NOMO-1 (cell line): ENCODE results near the gene RGS3.
"Not testable (repeated sequence)": the region's sequence is repeated elsewhere in the genome, so short reads cannot be mapped to it uniquely, and the experiment has no call there.

Experiments
- DNase-seq, 2 experiments: peaks; one replicate each; lab custom pipeline; 2025; ENCODE audit not compliant: unreplicated experiment in 2 of 2; lab: John Stamatoyannopoulos, UW

Gene RGS3

GRCh38 chr9:113543296-113543981, 79.9 kb downstream of the RGS3 start:
- no peak for DNase-seq

DNA sequence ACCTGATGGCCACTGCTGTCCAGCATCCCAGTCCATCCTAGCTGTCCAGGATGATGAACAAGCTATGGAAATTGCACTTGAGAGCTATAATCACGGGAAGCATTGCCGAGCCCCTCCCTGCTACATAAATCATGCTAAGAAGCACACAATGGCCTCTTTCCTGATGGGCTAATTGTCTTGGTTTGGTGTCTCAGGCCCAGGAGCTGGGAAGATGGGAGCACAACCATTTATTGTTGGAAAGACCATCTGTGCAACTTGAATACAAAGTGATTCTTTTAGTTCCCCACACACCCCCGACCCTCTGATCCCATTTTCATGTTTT, 80.4 kb downstream of the RGS3 start:
- DNase-seq, result no peak

GRCh38 chr9:113545068-113545467, 81.5 kb downstream of the RGS3 start:
- no peak for DNase-seq

- DNase-seq, result no peak
Measured at GRCh38 chr9:113546566-113546965, 83.0 kb downstream of the RGS3 start.

GRCh38 chr9:113547501-113547900, 84.0 kb downstream of the RGS3 start:
- DNase-seq, result no peak

DNA sequence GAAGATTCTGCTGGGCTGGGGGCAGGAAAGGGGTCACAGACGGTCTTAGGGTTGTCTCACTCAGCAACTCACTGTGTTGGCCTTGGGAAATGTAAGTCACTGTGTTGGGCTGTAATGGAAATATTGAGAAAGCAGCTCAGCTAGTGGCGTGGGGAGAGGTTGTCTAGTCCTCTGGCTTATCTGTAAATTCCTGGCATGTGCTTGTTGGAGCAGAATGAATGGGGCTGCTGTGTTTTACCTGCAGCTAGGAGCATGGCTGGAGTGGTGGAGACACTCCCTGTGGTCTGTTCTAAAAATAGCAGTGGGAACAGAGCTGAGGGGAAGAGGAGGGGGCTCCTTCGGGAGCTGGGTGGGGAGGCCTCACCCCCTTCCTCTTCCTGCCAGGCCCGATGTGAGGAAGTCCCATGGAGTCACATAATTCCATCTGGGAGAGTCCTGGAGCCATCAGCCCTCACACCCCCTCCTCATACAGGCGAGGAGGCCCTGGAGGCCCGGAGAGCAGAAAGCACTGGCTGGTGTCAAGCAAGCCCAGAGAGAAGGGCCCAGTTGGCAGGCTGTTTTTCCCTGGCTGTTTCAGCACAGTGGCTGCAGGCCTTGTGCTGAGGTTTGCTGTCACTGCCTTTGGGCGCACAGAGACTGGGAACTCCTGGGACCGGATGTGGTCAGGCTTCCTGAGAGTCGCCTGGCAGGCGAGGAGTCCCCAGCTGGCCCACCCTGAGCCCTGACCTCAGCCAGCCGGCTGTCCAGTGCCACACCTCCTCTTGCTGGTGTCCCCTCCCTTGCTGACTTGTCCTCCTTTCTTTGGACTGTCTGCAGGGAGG, 84.9 kb downstream of the RGS3 start:
- DNase-seq, result peak in 1 of 2 experiments; percentile 35

GRCh38 chr9:113549892-113550291, 86.4 kb downstream of the RGS3 start:
- DNase-seq, result not testable (repeated sequence)

DNA sequence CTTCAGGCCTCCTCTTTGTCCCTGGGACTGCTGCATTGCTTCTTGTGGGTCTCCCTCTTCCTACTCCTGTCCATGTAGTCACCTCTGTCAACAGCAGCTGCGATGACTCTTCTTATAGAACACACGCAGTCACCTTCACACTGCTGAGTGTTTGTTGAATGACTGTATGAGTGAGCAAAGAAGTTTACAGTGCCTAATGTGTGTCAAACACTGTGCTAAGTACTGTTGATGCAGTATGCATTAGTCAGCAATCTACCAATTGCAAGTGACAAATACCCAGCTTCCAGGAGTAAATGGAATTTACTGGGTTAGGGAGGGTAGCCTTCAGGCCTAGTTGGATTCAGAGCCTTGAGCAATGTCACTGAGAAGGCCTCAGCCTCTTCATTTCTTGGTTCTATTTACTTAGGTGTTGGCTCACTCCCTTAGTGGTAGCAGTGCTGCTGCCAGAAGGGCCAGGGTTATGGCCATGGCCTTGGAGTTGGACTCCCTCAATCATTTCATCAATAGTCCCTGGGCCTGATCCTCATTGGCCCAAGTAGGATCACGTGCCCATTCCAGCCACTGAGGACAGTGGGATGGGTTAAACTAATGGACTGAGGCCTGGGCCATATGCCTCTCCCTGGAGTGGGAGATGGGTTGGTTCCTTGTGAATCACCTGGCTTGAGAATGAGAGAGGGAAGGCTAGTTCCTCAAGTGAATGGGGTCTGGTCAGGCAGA, 93.5 kb downstream of the RGS3 start:
- no peak for DNase-seq

GRCh38 chr9:113558632-113559502, 95.3 kb downstream of the RGS3 start:
- DNase-seq, result no peak

- DNase-seq, result no peak
Measured at GRCh38 chr9:113559834-113560800, 96.6 kb downstream of the RGS3 start.

- DNase-seq, result no peak
Measured at GRCh38 chr9:113562653-113563381, 99.3 kb downstream of the RGS3 start.

GRCh38 chr9:113563826-113564497, 100.4 kb downstream of the RGS3 start:
- DNase-seq, result no peak

- peak in 1 of 2 experiments; percentile 25 for DNase-seq
Measured at GRCh38 chr9:113564498-113565237, 101.1 kb downstream of the RGS3 start.

GRCh38 chr9:113566016-113566711, 102.6 kb downstream of the RGS3 start:
- DNase-seq, result no peak

- no peak for DNase-seq
Measured at GRCh38 chr9:113566712-113567071, 103.2 kb downstream of the RGS3 start.

DNA sequence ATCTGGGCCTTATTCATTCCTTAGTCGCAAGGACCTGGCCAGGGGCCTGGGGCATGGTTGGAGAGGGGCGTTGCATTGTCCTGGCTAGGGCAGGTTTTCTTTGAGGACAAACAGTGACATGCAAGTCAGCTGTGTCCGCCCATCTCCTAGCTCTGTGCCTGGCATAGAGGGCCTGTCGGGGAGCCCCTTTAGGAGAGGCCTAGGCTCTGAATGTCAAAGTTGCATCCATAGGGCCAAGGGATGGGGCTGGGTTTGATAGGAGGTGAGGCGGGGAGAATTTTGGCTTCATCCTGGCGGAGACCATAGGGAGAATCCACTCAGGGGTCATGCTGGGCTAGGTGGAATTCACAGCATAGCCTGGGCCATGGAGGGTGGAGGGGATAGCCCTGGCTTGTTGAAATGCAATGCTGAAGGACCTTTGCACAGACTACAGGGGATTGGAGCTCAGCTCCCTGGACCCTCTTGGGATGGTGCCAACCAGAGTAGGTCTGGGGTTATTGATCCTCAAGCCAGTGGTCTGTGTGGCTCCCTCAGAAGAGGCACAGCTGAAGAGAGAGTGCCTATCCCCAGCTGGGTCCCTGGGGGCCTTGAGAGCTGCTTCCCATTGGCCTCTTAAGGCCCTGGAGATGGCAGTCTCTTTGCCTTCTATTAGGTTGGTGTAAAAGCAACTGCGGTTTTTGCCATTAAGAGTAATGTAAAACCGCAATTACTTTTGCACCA, 104.0 kb downstream of the RGS3 start:
- no peak for DNase-seq

GRCh38 chr9:113568081-113568435, 104.5 kb downstream of the RGS3 start:
- no peak for DNase-seq
